Adipose tissue (tissue), 3 donors: ENCODE data around the gene IVD. TPM values are rescaled to one million over a fixed set of nuclear protein-coding genes. Genes with fewer than 3 reads are reported as not detected.

Source experiments
- H3K27ac ChIP-seq: one replicate; pipeline ENCODE4 v1.5.1; 2013; ENCODE audit warnings: low read depth, low read length
- WGBS, 3 donors: extraction: QIAGEN DNeasy Blood & Tissue Kit; methylation state at CpG; one replicate each; pipeline ENCODE4 v1.1.7; 2013; 5-methylcytosine and 5-hydroxymethylcytosine counted together
- polyA plus RNA-seq, 3 donors: library from polyadenylated mRNA; stranded (reverse); fragments of 200-250 nt; gene quantifications; one replicate each; pipeline ENCODE4 v1.2.3, GENCODE V29; 2013
- donor health status: healthy with polysubstance abuse.
- donor health status: Bipolar disorder and iron deficiency.
- donor health status: healthy.

IVD gene
- polyA plus RNA-seq, 3 donors: 19.1 to 49.6 (median 43.8) TPM

DNA sequence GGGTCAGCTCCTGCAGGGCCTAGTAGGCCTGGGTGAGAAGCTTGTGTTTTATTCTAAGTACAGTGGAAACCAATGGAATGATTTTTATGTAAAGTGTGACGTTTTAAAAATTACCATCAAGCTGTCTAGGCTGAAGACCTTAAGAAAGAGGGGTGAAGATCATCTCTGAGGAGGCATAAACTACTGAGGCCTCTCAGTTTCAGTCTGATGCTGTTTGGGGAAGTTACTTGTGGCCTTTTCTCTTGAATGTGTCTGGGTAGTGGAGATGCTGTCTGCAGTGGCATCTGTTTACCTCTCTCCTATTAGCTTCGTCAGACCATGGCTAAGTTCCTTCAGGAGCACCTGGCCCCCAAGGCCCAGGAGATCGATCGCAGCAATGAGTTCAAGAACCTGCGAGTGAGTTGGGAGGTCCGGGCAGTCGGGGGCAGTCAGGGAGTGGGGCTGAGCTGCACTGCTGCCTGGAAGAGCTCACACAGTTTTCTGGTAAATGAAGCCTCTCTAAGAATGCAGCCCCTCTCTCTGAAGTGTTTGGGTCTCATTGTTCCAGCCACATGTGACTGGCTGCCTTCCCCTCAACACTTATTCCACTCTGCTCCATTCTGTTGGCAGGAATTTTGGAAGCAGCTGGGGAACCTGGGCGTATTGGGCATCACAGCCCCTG, 1.9 kb downstream of the IVD start:
- 80 to 92% (median 82%) methylated on average over 8 of the region's 8 CpGs for WGBS, 3 donors
- no peak overlapping the region for H3K27ac ChIP-seq

DNA sequence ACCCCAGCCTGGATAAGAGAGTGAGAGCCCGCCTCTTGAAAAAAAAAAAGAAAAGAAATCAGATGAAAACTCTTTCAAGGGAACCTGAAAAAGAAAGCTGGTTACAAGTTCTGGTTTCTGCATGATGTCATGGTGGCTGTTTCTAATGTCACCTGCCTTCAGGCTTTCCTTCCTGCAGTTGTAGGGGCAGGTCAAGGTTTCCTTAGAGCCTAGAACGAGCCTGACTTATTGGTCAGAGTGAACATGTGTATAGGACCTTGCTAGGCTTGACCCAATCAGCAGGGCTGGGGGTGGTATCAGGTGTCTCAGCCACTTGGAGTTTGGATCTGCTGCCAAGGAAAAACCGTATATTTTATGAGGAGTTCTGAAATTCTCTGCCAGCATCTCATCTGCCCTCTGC, 3.8 kb downstream of the IVD start:
- H3K27ac ChIP-seq: no peak overlapping the region
- 70 to 86% (median 79%) methylated on average over 3 of the region's 3 CpGs for WGBS, 3 donors

DNA sequence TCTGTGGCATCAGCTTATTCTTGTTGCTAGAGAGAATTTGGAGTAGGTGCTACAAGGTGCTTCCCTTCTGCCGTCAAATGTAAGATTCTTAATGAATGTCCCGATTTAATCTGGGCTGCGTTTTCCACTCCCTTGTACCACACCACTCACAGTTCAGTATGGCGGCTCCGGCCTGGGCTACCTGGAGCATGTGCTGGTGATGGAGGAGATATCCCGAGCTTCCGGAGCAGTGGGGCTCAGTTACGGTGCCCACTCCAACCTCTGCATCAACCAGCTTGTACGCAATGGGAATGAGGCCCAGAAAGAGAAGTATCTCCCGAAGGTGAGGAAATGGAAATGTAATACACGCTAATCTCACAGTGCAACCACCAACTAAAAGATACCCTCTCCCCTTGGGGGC, 4.9 kb downstream of the IVD start:
- H3K27ac ChIP-seq: no peak overlapping the region
- 91 to 98% (median 96%) methylated on average over 11 of the region's 11 CpGs for WGBS, 3 donors

DNA sequence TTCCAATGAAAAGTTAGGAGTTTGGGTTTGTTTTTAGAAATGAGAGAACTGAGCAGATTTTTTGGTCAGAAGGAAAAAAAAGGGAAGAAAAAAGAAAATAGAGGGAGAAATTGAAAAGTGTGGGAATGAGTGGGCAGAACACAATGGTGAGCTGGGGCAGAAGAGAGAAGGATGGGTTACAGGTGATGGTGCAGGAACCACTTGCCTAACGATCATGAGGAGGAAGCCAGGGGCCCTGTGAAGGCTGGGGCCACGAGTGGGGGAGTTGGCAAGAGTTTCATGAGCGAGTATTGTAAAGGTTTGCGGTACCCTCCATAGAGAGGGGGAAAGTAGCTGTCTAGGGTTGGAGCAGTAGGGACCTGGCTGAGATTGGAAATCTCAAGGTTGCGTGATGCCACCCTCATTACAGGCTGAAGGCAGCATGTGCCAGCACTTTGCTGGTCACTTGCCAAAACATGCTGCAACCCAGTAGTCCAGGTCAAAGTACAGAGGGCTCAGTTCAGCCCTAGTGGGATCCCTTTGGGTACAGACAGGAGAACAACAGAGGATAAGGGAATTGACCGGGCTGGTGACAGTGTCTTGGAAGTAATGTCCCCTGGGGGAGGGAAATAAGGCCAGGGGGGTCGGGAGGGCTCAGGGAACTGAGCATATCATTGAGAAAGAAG, 6.6 kb downstream of the IVD start:
- WGBS, 3 donors: 47 to 75% (median 72%) methylated on average over 7 of the region's 7 CpGs
- H3K27ac ChIP-seq: no peak overlapping the region

DNA sequence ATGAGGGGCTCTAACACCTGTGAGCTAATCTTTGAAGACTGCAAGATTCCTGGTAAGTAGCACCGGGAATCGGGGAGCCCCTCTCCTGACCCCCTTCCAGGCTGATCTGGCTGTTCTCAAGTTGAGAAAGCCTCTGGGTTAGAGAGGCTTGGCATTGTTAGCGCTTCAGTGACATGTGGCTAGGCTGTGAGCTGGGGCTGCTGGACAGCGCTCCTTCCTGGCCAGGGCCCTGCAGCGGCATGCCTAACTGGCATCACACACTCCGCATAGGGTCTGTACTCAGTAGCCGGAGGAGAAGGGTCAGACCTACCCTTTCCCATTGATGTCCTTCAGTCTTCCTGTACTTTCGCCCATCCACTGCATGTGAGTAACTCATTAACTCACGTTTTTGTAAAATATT, 7.4 kb downstream of the IVD start:
- no peak overlapping the region for H3K27ac ChIP-seq
- 88 to 91% (median 89%) methylated on average over 9 of the region's 9 CpGs for WGBS, 3 donors

DNA sequence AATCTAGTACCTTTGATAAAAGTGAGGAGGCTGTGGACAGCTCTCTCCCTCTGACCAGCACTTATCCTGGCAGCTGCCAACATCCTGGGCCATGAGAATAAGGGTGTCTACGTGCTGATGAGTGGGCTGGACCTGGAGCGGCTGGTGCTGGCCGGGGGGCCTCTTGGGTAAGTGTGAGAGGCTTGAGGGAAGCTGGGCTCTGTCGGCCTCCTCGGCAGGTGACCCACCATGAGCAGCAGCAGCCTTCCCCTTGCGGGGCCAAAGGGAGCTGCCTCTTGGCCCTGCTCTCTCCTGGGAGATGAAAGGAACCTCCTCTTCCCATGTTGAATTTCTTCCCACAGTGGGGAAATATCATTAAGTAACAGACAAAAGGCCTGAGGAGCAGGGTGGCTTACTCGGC, 9.2 kb downstream of the IVD start:
- H3K27ac ChIP-seq: no peak overlapping the region
- 81 to 94% (median 92%) methylated on average over 7 of the region's 7 CpGs for WGBS, 3 donors

DNA sequence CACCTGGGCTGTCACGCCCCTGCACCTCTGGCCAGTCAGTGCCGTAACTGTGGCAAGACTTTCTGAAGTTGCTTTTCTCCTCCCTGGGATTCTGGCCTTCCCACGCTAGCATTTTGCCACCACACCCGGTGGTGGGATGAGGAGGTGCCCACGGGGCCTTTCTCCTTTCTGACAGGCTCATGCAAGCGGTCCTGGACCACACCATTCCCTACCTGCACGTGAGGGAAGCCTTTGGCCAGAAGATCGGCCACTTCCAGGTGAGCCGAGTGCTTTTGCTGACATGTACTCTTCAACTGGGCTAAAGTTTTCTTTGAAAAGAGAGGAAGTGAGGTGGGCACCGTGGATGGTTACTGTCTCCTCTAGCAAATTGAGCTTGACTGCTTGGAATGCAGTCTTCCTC, 9.6 kb downstream of the IVD start:
- H3K27ac ChIP-seq: no peak overlapping the region
- 91 to 93% (median 92%) methylated on average over 10 of the region's 10 CpGs for WGBS, 3 donors

DNA sequence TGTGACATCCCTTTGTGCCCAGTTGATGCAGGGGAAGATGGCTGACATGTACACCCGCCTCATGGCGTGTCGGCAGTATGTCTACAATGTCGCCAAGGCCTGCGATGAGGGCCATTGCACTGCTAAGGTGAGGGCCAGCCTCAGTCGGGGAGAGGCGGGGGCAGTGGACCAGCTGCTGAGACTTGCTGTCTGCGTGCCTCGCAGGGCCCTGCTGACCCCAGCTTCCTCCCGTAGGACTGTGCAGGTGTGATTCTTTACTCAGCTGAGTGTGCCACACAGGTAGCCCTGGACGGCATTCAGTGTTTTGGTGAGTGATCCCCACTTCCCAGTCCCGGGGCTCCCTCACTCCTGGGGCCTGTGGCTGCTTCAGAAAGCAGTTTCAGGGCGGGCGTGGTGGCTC, 10.5 kb downstream of the IVD start:
- WGBS, 3 donors: 94 to 96% (median 95%) methylated on average over 14 of the region's 14 CpGs
- no peak overlapping the region for H3K27ac ChIP-seq

DNA sequence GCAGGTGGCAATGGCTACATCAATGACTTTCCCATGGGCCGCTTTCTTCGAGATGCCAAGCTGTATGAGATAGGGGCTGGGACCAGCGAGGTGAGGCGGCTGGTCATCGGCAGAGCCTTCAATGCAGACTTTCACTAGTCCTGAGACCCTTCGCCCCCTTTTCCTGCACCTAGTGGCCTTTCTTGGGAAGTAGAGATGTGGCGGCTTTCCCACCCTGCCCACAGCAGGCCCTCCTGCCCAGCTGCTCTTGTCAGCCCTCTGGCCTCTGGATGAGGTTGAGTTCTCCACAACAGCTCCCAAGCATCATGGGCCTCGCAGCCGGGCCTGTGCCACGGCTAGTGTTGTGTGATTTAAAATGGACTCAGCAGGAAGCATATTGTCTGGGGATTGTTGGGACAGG, 12.5 kb downstream of the IVD start:
- WGBS, 3 donors: 91 to 93% (median 92%) methylated on average over 10 of the region's 10 CpGs
- H3K27ac ChIP-seq: no peak overlapping the region

DNA sequence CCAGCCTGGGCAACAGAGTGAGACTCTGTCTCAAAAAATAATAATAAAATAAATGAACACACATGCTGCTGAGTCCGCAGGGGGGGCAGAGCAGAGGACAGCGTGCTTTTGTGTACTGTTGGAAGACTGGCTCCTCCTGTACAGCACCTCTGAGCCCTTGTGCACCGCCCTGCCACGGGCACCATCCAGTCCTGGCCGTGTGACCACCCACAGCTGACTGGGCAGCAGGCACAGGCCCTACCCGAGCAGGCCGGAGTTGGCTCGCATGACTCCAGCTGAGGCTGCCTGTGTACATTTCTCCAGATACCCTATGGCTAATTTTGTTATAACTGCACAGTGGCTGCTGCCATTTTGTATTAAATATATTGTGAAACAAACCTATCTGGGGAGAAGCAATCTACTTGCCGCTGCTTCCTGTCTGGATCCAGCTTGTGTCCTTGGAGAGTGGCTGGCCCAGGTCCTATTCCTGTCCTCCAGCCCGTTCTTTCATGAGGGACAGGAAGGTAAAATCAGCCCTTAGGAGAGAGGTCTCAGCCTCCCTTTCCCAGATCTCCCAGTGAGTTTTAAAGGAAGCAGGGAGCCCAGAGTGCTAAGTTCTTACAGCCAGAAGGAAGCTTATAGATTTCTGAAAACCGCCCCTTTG, 14.6 kb downstream of the IVD start:
- no peak overlapping the region for H3K27ac ChIP-seq
- 30 to 83% (median 74%) methylated on average over 11 of the region's 11 CpGs for WGBS, 3 donors

DNA sequence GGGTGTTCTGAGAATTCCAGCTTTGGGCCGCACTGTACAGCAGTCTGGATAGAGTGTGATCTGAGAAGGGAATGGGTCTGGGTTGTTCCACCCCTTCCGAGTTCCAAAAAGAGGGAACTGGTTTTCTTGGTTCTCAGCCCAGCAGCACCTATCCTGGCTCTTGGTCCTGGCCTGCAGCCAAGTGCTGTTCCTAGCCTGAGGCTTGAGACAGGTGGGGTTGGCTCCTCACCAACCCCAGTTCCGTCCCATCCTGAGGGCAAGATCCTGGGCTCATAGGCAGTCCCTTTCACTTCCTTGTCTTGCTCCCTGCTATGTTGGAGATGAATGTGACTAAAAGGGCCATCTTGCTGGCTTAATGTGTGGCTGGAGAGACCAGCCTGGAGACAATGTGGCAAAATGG, 15.2 kb downstream of the IVD start:
- no peak overlapping the region for H3K27ac ChIP-seq
- WGBS, 3 donors: 28 to 56% (median 53%) methylated on average over 3 of the region's 3 CpGs

DNA sequence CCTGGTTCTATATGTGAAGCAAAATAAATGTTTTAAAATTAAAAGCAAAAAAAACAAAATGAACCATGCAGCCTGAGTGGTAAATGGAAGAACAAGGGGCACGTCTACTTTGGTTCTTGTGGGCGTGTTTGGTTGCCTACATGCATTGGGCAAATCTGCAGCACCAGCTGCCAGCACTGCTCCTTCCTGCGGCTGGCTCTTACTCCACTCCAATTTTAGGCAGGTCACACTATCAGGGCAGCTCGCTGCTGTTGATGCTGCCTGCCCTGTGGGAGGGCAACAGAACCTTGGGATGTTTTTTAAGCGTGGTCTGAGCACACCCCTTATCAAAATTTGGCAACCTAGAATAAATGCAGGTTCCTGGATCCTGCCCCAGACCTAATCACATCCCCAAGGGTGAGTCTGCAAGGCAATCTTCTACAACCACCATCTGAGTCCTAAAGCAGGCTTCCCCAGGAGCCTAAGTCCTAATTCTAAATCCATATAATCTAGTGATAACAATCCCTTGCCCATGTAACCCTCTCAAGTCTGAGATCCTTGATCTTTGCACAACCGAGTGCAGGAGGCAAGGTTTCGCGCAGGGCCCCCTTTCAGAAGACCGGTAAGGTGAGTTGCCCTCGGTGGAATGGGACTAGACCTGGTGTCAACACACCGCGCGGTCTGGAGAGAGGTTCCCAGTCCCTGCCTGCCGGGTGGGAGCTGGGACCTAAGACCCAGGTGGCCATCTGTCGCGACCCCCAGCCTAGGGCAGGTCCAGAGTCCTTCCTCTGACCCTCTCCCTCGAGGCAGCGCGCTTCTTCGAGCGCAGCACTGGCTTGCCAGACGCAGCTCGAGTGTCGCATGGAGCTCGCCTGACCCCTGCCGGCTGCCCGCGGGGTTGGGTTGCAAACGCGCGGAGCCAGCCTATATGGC, 15.9 kb downstream of the IVD start:
- 11 to 17% (median 15%) methylated on average over 31 of the region's 31 CpGs for WGBS, 3 donors

DNA sequence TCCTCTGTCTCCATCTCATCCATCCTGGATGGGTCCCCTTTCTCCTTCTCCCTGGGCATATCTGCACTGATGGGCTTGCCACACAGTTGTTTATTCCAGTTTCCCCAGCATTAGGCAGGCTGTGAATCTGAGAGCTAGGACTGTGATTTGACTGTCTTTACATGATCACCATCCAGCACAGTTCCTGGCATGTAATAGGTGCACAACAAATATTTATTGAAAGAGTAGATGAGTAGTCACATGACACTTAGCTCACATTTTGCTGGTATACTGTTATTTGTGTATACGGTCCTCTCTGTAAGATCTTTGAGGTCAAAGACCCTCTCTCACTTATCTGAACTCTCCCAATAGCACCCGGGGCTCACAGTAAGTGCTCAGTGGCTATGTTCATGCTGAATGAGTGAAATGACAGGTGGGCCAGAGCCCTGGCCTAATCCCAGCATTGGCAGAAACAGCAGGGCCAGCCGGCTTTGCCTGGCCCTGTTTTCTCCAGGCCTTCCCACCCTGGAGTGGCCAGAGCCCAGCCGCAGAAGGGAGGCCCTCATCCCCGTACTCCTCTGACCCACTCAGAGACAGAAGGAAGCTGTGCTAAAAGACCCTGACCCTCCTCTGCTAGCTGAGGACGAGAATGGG, 19.0 kb downstream of the IVD start:
- WGBS, 3 donors: 90 to 92% (median 91%) methylated on average over 6 of the region's 6 CpGs
- H3K27ac ChIP-seq: no peak overlapping the region

More for the DNA sequence above, 15.9 kb downstream of the IVD start:
- no peak overlapping the region for H3K27ac ChIP-seq

DNA sequence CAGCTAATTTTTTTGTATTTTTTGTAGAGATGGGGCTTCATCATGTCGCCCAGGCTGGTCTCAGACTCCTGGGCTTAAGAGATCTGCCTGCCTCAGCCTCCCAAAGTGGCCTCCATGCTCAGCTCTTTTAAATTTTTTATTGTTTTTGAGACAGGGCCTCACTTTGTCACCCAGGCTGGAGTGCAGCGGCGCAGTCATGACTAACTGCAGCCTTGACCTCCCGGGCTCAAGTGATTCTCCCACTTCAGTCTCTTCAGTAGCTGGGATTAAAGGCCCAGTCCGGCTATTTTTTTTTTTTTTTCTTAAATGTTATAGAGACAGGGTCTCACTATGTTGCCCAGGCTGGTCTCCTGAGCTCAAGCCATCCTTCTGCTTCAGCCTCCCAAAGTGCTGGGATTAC, 20.1 kb downstream of the IVD start:
- H3K27ac ChIP-seq: no peak overlapping the region
- WGBS, 3 donors: 93 to 97% (median 96%) methylated on average over 5 of the region's 5 CpGs

DNA sequence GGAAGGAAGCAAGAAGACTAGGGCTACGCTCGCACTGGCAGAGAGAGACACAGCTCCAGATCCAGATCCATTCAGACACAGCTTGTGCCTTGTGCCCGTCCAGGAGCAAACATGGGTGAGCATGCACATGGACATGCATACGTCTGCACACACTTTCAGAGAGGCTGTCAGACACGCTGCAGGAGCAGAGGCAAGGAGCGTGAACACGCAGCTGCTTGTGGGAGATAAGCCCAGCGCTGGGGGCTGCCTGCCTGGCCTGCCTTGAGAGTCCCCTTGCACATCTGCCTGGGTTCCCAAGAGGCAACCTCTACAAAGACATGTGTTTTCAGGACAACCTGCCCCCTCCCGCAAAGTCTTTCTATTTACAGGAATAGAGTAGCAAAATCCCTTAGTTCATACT, 21.6 kb downstream of the IVD start:
- no peak overlapping the region for H3K27ac ChIP-seq
- 41 to 90% (median 89%) methylated on average over 9 of the region's 9 CpGs for WGBS, 3 donors

DNA sequence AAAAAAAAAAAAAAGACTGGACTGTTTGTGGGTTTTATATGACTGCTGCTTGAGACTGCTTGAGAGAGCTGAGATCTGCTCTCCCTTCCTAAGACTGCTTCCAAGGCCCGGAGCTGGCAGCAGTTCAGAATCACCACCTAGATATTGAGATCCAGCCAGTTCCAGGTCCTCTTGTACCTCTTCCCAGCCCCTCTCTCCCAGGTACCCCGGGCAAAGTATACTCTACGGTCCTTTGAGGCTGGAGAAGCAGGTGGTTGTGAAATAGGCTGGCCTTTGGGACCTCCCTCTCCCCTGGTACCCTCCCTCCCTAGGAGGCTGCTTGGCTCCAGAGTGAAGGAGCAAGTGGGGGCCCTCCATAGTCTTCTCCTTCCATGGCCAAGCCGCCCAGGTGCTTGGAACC, 22.6 kb downstream of the IVD start:
- WGBS, 3 donors: 71 to 98% (median 93%) methylated on average over 4 of the region's 4 CpGs
- H3K27ac ChIP-seq: no peak overlapping the region

DNA sequence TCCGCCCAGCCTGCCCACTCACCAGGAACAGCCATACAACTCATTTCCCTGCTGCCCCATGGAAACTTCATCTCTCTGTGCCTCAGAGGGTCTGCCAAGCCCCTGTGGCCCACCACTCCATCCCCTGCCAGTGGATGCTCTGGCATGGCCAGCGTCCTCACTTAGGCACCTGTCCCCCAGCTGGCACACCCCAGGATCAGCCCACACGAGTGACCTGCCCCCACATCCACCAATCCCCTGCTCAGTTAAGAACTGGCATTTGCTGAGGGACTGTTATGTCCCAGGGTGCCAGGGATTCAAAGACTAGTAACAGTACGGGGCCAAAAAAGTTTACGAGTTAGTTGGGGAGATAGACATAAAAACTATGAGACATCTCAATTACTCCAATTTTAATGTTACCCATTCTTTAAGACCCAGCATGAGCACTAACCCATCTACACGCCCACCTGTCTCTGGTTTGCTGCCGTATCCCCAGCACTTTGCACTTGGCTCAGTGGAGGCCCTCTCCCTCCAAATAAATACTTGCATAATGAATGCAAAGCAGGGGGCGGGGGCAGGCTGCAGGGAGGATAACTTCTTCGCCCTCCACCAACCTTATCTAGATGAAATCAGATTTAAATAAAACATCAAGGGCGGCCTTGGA, 23.6 kb downstream of the IVD start:
- H3K27ac ChIP-seq: no peak overlapping the region
- 83 to 88% (median 87%) methylated on average over 10 of the region's 10 CpGs for WGBS, 3 donors

DNA sequence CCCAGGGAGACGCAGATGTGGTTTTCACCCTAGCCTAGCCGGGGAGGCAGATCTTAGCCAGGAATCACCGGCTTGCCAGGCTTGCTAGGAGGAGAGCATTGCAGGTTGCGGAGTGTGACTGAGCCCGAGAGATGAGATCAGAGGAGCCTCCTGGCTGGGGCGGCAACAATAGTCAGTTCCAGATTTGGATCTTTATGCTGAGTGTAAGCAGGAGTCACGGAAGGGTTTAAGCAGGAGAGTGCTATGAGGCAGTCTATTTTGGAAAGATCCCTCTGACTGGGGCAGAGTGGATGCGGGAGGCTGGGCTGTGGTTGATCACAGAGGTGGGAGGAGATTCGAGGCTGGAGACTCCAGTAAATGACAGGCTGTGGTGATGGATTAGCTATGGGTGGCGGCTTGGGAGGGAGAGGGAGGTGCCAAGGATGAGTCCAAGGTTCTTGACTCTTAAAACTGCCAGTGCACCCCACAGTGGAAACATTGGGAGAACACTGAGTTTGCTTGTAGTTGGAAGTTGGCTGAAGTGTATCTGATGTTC, 24.7 kb downstream of the IVD start:
- 57 to 71% (median 64%) methylated on average over 10 of the region's 10 CpGs for WGBS, 3 donors
- no peak overlapping the region for H3K27ac ChIP-seq
